ENCODE results near the gene ELOVL1.
"Not testable (repeated sequence)": the region's sequence is repeated elsewhere in the genome, so short reads cannot be mapped to it uniquely, and the experiment has no call there.

ELOVL1 gene

GRCh38 chr1:43404353-43404752 is 36.5 kb upstream of the ELOVL1 start:
- DNase-seq (ENCODE audit: low read depth) = no peak
- no peak for TF ChIP-seq CTCF (IDR thresholded peaks at IDR 0.05; ENCODE audit: low read depth, low read length, missing control alignments)
- in situ Hi-C loops (cut with HindIII; ENCODE audit: low sequenced_read_pairs) = no loop called here

GRCh38 chr1:43402089-43402865 is 34.5 kb upstream of the ELOVL1 start:
- H3K4me3 ChIP-seq (ENCODE audit: low read depth, low read length) = no peak overlapping the region
- TF ChIP-seq CTCF (IDR thresholded peaks at IDR 0.05; ENCODE audit: low read depth, low read length, missing control alignments) = no peak
- no peak for DNase-seq (ENCODE audit: low read depth)
- in situ Hi-C loops (cut with HindIII; ENCODE audit: low sequenced_read_pairs) = no loop called here

More at GRCh38 chr1:43404353-43404752, 36.5 kb upstream of the ELOVL1 start:
- no peak overlapping the region for H3K4me3 ChIP-seq (ENCODE audit: low read depth, low read length)

- in situ Hi-C loops (cut with HindIII; ENCODE audit: low sequenced_read_pairs); H3K4me3 ChIP-seq (ENCODE audit: low read depth, low read length); DNase-seq (ENCODE audit: low read depth): not testable (repeated sequence)
These were observed 32.6 kb upstream of the ELOVL1 start for GRCh38 chr1:43400441-43400840.

GRCh38 chr1:43398227-43398626 is 30.4 kb upstream of the ELOVL1 start:
- H3K4me3 ChIP-seq (ENCODE audit: low read depth, low read length) = no peak overlapping the region
- DNase-seq (ENCODE audit: low read depth) = no peak
- in situ Hi-C loops (cut with HindIII; ENCODE audit: low sequenced_read_pairs) = loop anchor here (25.0 kb wide), 1 partner anchor 161 kb away; no protein-coding TSS in a partner anchor
- TF ChIP-seq CTCF (IDR thresholded peaks at IDR 0.05; ENCODE audit: low read depth, low read length, missing control alignments) = no peak

- DNase-seq (ENCODE audit: low read depth) = no peak
- in situ Hi-C loops (cut with HindIII; ENCODE audit: low sequenced_read_pairs) = loop anchor here (25.0 kb wide), 1 partner anchor 159 kb away; no protein-coding TSS in a partner anchor
- TF ChIP-seq CTCF (IDR thresholded peaks at IDR 0.05; ENCODE audit: low read depth, low read length, missing control alignments) = no peak
- no peak overlapping the region for H3K4me3 ChIP-seq (ENCODE audit: low read depth, low read length)
These were observed 28.2 kb upstream of the ELOVL1 start for GRCh38 chr1:43396059-43396458.

- in situ Hi-C loops (cut with HindIII; ENCODE audit: low sequenced_read_pairs) = loop anchor here (25.0 kb wide), 1 partner anchor 158 kb away; no protein-coding TSS in a partner anchor
- TF ChIP-seq CTCF (IDR thresholded peaks at IDR 0.05; ENCODE audit: low read depth, low read length, missing control alignments) = no peak
- DNase-seq (ENCODE audit: low read depth) = no peak
These were observed 27.7 kb upstream of the ELOVL1 start for GRCh38 chr1:43395523-43395922.

GRCh38 chr1:43392702-43393101 is 24.9 kb upstream of the ELOVL1 start:
- TF ChIP-seq CTCF (IDR thresholded peaks at IDR 0.05; ENCODE audit: low read depth, low read length, missing control alignments) = no peak
- no peak for DNase-seq (ENCODE audit: low read depth)
- H3K4me3 ChIP-seq (ENCODE audit: low read depth, low read length) = no peak overlapping the region
- in situ Hi-C loops (cut with HindIII; ENCODE audit: low sequenced_read_pairs) = loop anchor here (25.0 kb wide), 1 partner anchor 155 kb away; no protein-coding TSS in a partner anchor

More at GRCh38 chr1:43395523-43395922, 27.7 kb upstream of the ELOVL1 start:
- H3K4me3 ChIP-seq (ENCODE audit: low read depth, low read length) = no peak overlapping the region

Data from astrocyte of the cerebellum (primary cell).